DMS79 treated with DMSO at 0.1 percent for 48 hours (cell line): Measurements from ENCODE around the gene NAV2.
A peak's percentile ranks its signal among the peaks of the same experiment; 100 is the strongest.
"Not testable (repeated sequence)": the region's sequence is repeated elsewhere in the genome, so short reads cannot be mapped to it uniquely, and the experiment has no call there.

Experiments used
- DNase-seq: peaks from one replicate; lab custom pipeline; 2025; lab: John Stamatoyannopoulos, UW

The NAV2 gene

GRCh38 chr11:19890308-19890707, 177.7 kb downstream of the NAV2 start:
- no peak for DNase-seq

GRCh38 chr11:19891022-19891421, 178.4 kb downstream of the NAV2 start:
- no peak for DNase-seq

GRCh38 chr11:19892387-19892786, 179.8 kb downstream of the NAV2 start:
- no peak for DNase-seq

- DNase-seq: no peak
Measured at GRCh38 chr11:19892876-19893275, 180.2 kb downstream of the NAV2 start.

- no peak for DNase-seq
Measured at GRCh38 chr11:19894404-19894803, 181.8 kb downstream of the NAV2 start.

GRCh38 chr11:19895037-19895436, 182.4 kb downstream of the NAV2 start:
- not testable (repeated sequence) for DNase-seq

- no peak for DNase-seq
Measured at GRCh38 chr11:19895776-19896175, 183.1 kb downstream of the NAV2 start.

- DNase-seq: peak; percentile 77
Measured at GRCh38 chr11:19903620-19904069, 191.0 kb downstream of the NAV2 start.

- peak; percentile 64 for DNase-seq
Measured at GRCh38 chr11:19905280-19905853, 192.7 kb downstream of the NAV2 start.

- no peak for DNase-seq
Measured at GRCh38 chr11:19906126-19906525, 193.5 kb downstream of the NAV2 start.

GRCh38 chr11:19907008-19907579, 194.5 kb downstream of the NAV2 start:
- no peak for DNase-seq

- DNase-seq: no peak
Measured at GRCh38 chr11:19907839-19908238, 195.2 kb downstream of the NAV2 start.

- no peak for DNase-seq
Measured at GRCh38 chr11:19910931-19911330, 198.3 kb downstream of the NAV2 start.

- no peak for DNase-seq
Measured at GRCh38 chr11:19912115-19912957, 199.7 kb downstream of the NAV2 start.

GRCh38 chr11:19912958-19913892, 200.6 kb downstream of the NAV2 start:
- DNase-seq: no peak

GRCh38 chr11:19913893-19914249, 201.2 kb downstream of the NAV2 start:
- no peak for DNase-seq

GRCh38 chr11:19915808-19916207, 203.2 kb downstream of the NAV2 start:
- DNase-seq: no peak

- no peak for DNase-seq
Measured at GRCh38 chr11:19917069-19917468, 204.4 kb downstream of the NAV2 start.

- DNase-seq: no peak
Measured at GRCh38 chr11:19918302-19919049, 205.8 kb downstream of the NAV2 start.

- DNase-seq: peak; percentile 66
Measured at GRCh38 chr11:19919050-19919561, 206.5 kb downstream of the NAV2 start.

- DNase-seq: no peak
Measured at GRCh38 chr11:19920982-19921381, 208.3 kb downstream of the NAV2 start.
